ENCODE data around the gene PTPRT. TPM values are rescaled to one million over a fixed set of nuclear protein-coding genes. Genes with fewer than 3 reads are reported as not detected.

Gene PTPRT
- total and polyA plus RNA-seq, 10 of the 15 experiments (the other 5 are each of a cell fraction or from before 2014, with no cell fraction given), result not detected

- no peak overlapping the region for H2AFZ ChIP-seq (ENCODE audit: control insufficient read depth, low read depth, low read length)
- SMC1A ChIA-PET (ENCODE audit: uncharacterized antibody, unreplicated experiment), result no interaction called here
- H4K20me1 ChIP-seq (ENCODE audit: control insufficient read depth, insufficient read depth), result no peaks in the 10 kb centered on the region
- POLR2A ChIA-PET, result no interaction called here
- CTCF ChIA-PET, result no interaction called here
- no peak overlapping the region for H3K4me2 ChIP-seq (ENCODE audit: control insufficient read depth, insufficient read depth)
- no peak overlapping the region for H3K27ac ChIP-seq (ENCODE audit: control insufficient read depth, insufficient read depth)
- DNase-seq (ENCODE audit: low read depth, low spot score) (no peak), ATAC-seq (no peak), FAIRE-seq (no peak)
- in situ Hi-C loops (cut with MboI), result no loop called here
- H3K27me3 ChIP-seq (replicated peaks in 1 of 2; ENCODE audit: control insufficient read depth in 2 of 2, insufficient read depth in 2 of 2, low read length in 1 of 2), result no peaks in the 10 kb centered on the region; a peak in 1 of 4 replicates
- H3K4me3 ChIP-seq, result no peak overlapping the region
- H3K36me3 ChIP-seq (ENCODE audit: control insufficient read depth in 2 of 2, insufficient read depth in 2 of 2, low read length in 1 of 2), result no peaks in the 10 kb centered on the region
- no TSS peak for BruUV-seq (replicated peaks)
- RAD21 ChIA-PET (ENCODE audit: unreplicated experiment), result no interaction called here
- H3K79me2 ChIP-seq (ENCODE audit: control insufficient read depth, insufficient read depth, low read length), result no peaks in the 10 kb centered on the region
- no peaks in the 10 kb centered on the region for H3K4me1 ChIP-seq (ENCODE audit: control insufficient read depth, insufficient read depth, low read length)
- no peak for TF ChIP-seq ZNF274 (IDR thresholded peaks at IDR 0.05; ENCODE audit: insufficient read depth, insufficient read length)
- TF ChIP-seq FOXK2 (IDR thresholded peaks at IDR 0.05), result no peak
- TF ChIP-seq ATF2 (IDR thresholded peaks at IDR 0.05; ENCODE audit: low read length), result no peak
- TF ChIP-seq MEF2B (IDR thresholded peaks at IDR 0.05; ENCODE audit: partially characterized antibody, poor library complexity, severe bottlenecking), result no peak
- no peak for TF ChIP-seq NRF1 (conservative IDR thresholded peaks at IDR 0.05; ENCODE audit: low read depth, low read length)
- TF ChIP-seq HDGF (IDR thresholded peaks at IDR 0.05), result no peak
- no peak for TF ChIP-seq BCLAF1 (IDR thresholded peaks at IDR 0.05)
- no peak for TF ChIP-seq CREM (IDR thresholded peaks at IDR 0.05; ENCODE audit: low read depth)
- TF ChIP-seq CBFB (IDR thresholded peaks at IDR 0.05; ENCODE audit: low read depth), result no peak
- no peak for TF ChIP-seq SIX5 (IDR thresholded peaks at IDR 0.05; ENCODE audit: low read depth, low read length, severe bottlenecking)
- TF ChIP-seq BCL11A (IDR thresholded peaks at IDR 0.05; ENCODE audit: low read depth, low read length), result no peak
- no peak for TF ChIP-seq LARP7 (IDR thresholded peaks at IDR 0.05)
- no peak for TF ChIP-seq IRF5 (IDR thresholded peaks at IDR 0.05; ENCODE audit: borderline replicate concordance)
- TF ChIP-seq KDM1A (IDR thresholded peaks at IDR 0.05; ENCODE audit: borderline replicate concordance), result no peak
- TF ChIP-seq IKZF1 (conservative IDR thresholded peaks at IDR 0.05), result no peak
- no peak for TF ChIP-seq TCF12 (IDR thresholded peaks at IDR 0.05; ENCODE audit: low read depth, low read length)
- TF ChIP-seq TAF1 (IDR thresholded peaks at IDR 0.05; ENCODE audit: borderline replicate concordance, low read depth, low read length), result no peak
- no peak for TF ChIP-seq ESRRA (IDR thresholded peaks at IDR 0.05; ENCODE audit: low read length)
- no peak for TF ChIP-seq PML (IDR thresholded peaks at IDR 0.05; ENCODE audit: low read length)
- WGBS (ENCODE audit: insufficient coverage, insufficient replicate concordance, low lambda C conversion rate, missing lambda C conversion rate), result 95% methylated on average over 1 of the region's 1 CpG
- H3K9me3 ChIP-seq (replicated peaks; ENCODE audit: control insufficient read depth, insufficient read depth, low read length), result no peaks in the 10 kb centered on the region
- intact Hi-C loops (cut with micrococcal nuclease; ENCODE audit: unreplicated experiment), result no loop called here
- H3K9ac ChIP-seq (ENCODE audit: control insufficient read depth, insufficient read depth, low read length), result no peak overlapping the region
Measured at GRCh38 chr20:42360621-42361020, 829.1 kb downstream of the PTPRT start.
